ENCODE data around the gene PDLIM7.
"Not testable (repeated sequence)": the region's sequence is repeated elsewhere in the genome, so short reads cannot be mapped to it uniquely, and the experiment has no call there.

The PDLIM7 gene

GRCh38 chr5:177487975-177488374 is 9.4 kb downstream of the PDLIM7 start:
- DNase-seq (ENCODE audit: extremely low spot score), result no peak
- ChIA-PET POLR2A (interaction anchor here (0.7 to 0.9 kb wide), 3 partner anchors 9 to 12 kb away, joined by 3 read pairs; no protein-coding TSS in a partner anchor), CTCF (interaction anchor here (1.5 kb wide), 1 partner anchor 13 kb away, joined by 6 read pairs; no protein-coding TSS in a partner anchor)
- TF ChIP-seq PKNOX1 (IDR thresholded peaks at IDR 0.05), result no peak
- no peak for TF ChIP-seq L3MBTL2 (conservative IDR thresholded peaks at IDR 0.05)
- no peak for TF ChIP-seq ZNF384 (IDR thresholded peaks at IDR 0.05)
- no peak for TF ChIP-seq SUZ12 (IDR thresholded peaks at IDR 0.05)
- no peak for TF ChIP-seq FOXA1 (IDR thresholded peaks at IDR 0.05)
- TF ChIP-seq HDGF (IDR thresholded peaks at IDR 0.05; ENCODE audit: borderline replicate concordance), result no peak
- TF ChIP-seq ARNT (IDR thresholded peaks at IDR 0.05), result no peak
- TF ChIP-seq NFRKB (IDR thresholded peaks at IDR 0.05), result no peak

GRCh38 chr5:177487144-177487543 is 10.3 kb downstream of the PDLIM7 start:
- no peak for DNase-seq (ENCODE audit: extremely low spot score)
- CTCF ChIA-PET, result interaction anchor here (1.3 kb wide), 1 partner anchor 14 kb away, joined by 5 read pairs; no protein-coding TSS in a partner anchor
- TF ChIP-seq FOXA1 (IDR thresholded peaks at IDR 0.05) (no peak), PKNOX1 (IDR thresholded peaks at IDR 0.05) (no peak), L3MBTL2 (conservative IDR thresholded peaks at IDR 0.05) (no peak), BHLHE40 (IDR thresholded peaks at IDR 0.05; ENCODE audit: borderline replicate concordance) (no peak), HDGF (IDR thresholded peaks at IDR 0.05; ENCODE audit: borderline replicate concordance) (no peak), ARNT (IDR thresholded peaks at IDR 0.05) (no peak)
- POLR2A ChIA-PET, result no interaction called here

GRCh38 chr5:177486256-177486655 is 11.1 kb downstream of the PDLIM7 start:
- TF ChIP-seq CTBP1 (IDR thresholded peaks at IDR 0.05; ENCODE audit: borderline replicate concordance), result no peak
- no peak for TF ChIP-seq ARNT (IDR thresholded peaks at IDR 0.05)
- no peak for TF ChIP-seq SP1 (IDR thresholded peaks at IDR 0.05)
- no peak for TF ChIP-seq L3MBTL2 (conservative IDR thresholded peaks at IDR 0.05)
- no peak for TF ChIP-seq ELF4 (IDR thresholded peaks at IDR 0.05)
- TF ChIP-seq FOXA1 (IDR thresholded peaks at IDR 0.05), result no peak
- no peak for TF ChIP-seq ZNF384 (IDR thresholded peaks at IDR 0.05)
- no peak for TF ChIP-seq FOXM1 (IDR thresholded peaks at IDR 0.05; ENCODE audit: borderline replicate concordance)
- TF ChIP-seq TARDBP (IDR thresholded peaks at IDR 0.05), result no peak
- no peak for TF ChIP-seq PKNOX1 (IDR thresholded peaks at IDR 0.05)
- TF ChIP-seq FOXK2 (IDR thresholded peaks at IDR 0.05), result no peak
- no peak for TF ChIP-seq LEF1 (IDR thresholded peaks at IDR 0.05; ENCODE audit: borderline replicate concordance)
- no peak for TF ChIP-seq HDGF (IDR thresholded peaks at IDR 0.05; ENCODE audit: borderline replicate concordance)
- TF ChIP-seq NFRKB (IDR thresholded peaks at IDR 0.05), result no peak
- POLR2A ChIA-PET, result no interaction called here
- CTCF ChIA-PET, result interaction anchor here (1.3 kb wide), 1 partner anchor 15 kb away, joined by 5 read pairs; no protein-coding TSS in a partner anchor
- DNase-seq (ENCODE audit: extremely low spot score), result no peak

- DNase-seq (ENCODE audit: extremely low spot score); CTCF ChIA-PET: not testable (repeated sequence)
- POLR2A ChIA-PET, result interaction anchor here (1.1 kb wide), 1 partner anchor 10 kb away, joined by 3 read pairs; no protein-coding TSS in a partner anchor
Measured at GRCh38 chr5:177485753-177486152, 11.7 kb downstream of the PDLIM7 start.

GRCh38 chr5:177484902-177485549 is 12.4 kb downstream of the PDLIM7 start:
- TF ChIP-seq ZNF384 (IDR thresholded peaks at IDR 0.05), result no peak
- no peak for DNase-seq (ENCODE audit: extremely low spot score)
- CTCF ChIA-PET, result no interaction called here
- POLR2A ChIA-PET, result interaction anchor here (1.1 kb wide), 1 partner anchor 10 kb away, joined by 3 read pairs; no protein-coding TSS in a partner anchor

- TF ChIP-seq PKNOX1 (IDR thresholded peaks at IDR 0.05), result no peak
- POLR2A ChIA-PET, result no interaction called here
- DNase-seq (ENCODE audit: extremely low spot score), result no peak
- CTCF ChIA-PET, result no interaction called here
Measured at GRCh38 chr5:177483994-177484901, 13.2 kb downstream of the PDLIM7 start.

All from HEK293T (cell line).